GM20431 (cell line): ENCODE results near the gene LYZ.

Experiments used
- in situ Hi-C: fragments of 300-500 bp; cut with MseI, MboI; formaldehyde crosslinking; loops from one replicate; pipeline ENCODE4 v1.15.0; 2020; ENCODE audit warnings: low sequenced_read_pairs; ENCODE audit not compliant: unreplicated experiment

Gene LYZ

DNA sequence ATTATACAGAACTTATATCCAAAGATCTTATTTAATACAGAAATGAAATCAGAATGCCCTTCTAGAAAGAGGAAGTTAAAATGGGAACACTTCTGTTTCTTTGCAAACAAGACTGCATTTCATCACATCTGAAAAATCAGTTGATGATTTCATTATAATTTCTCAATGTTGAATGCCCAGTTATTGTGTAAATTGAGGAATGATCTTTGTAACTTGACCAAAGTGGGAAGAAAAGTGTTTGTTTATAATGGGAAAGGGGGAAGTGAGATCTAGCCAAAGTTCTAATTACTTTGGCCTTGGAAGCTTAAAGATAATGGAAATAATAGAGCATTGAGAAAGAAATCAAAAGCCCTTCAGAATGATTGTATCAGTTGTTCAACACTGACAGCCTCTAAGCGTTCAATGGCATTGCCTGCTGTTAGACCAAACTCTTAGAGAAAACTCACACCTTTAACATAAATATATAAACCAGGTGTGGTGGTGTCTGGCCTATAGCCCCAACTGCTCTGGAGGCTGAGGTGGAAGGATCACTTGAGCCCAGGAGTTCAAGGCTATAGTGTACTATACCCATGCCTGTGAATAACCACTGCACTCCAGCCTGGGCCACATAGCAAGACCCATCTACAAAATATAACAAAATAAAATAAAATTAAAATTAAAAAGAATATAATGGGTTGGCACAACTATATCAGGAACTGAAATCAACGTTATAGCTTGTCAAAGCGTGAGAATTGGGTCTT, 9.9 kb upstream of the LYZ start:
- in situ Hi-C loops, result no loop called here

DNA sequence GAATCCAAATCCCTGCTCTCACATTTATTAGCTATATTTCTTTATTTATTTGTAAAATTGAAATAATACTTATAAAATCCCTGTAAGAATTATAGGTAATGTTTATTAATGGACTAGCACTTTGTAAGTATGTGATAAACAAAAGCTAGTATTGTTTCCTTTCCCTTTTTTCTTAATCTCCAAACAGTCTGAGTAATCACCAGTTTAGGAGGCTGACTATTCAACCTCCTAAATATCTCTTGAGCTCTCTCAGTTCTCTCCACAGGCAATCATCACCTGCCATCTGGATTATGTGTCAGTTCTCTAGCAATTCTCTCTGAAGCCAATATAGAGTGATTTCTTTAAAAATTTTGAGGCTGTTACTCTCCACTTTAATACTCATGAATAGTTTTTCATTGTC, 9.2 kb upstream of the LYZ start:
- in situ Hi-C loops, result no loop called here

DNA sequence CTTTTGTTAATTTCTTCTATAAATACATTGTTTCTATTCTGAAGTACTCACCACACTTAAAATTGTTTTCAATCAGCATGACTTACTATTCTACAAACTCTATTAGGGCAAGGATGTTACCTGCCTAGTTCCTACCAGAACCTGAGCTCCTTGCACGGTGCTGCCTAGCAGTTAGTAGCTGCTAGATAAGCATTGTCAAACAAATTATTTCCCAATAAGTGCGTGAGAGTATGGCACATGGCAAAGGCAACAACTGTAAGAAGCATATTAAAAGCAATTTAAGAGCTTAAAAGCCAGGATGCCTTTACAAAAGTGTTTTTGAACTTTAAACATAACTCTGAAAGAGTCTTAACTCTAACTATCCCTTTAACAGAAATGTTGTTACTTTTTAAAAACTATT, 8.2 kb upstream of the LYZ start:
- in situ Hi-C loops, result loop anchor here (10.0 kb wide), 1 partner anchor 305 kb away; no protein-coding TSS in a partner anchor

GRCh38 chr12:69341328-69341727, 6.9 kb upstream of the LYZ start:
- in situ Hi-C loops, result loop anchor here (10.0 kb wide), 1 partner anchor 303 kb away; no protein-coding TSS in a partner anchor

GRCh38 chr12:69342421-69342820, 5.8 kb upstream of the LYZ start:
- in situ Hi-C loops, result loop anchor here (10.0 kb wide), 1 partner anchor 302 kb away; no protein-coding TSS in a partner anchor

DNA sequence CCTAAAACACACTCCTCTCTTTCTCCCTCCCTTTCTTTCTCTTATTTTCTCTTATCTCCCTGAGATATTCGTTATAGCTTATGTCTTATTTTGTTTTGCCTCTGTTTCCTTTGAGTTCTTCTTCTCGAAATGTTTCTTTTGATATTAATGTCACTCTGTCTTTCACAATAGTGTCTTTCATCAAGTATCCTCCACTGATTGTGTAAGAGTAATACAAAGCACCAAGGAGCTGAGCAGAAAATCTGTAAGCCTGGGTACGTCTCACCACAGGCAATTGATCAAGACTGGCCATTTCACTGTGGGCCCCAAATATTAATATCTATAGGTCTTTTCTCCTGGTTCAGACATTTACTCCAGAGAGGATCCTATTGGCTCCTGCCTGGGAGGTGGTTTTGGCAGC, 4.8 kb upstream of the LYZ start:
- in situ Hi-C loops, result loop anchor here (10.0 kb wide), 1 partner anchor 301 kb away; no protein-coding TSS in a partner anchor

- in situ Hi-C loops, result loop anchor here (10.0 kb wide), 1 partner anchor 301 kb away; no protein-coding TSS in a partner anchor
These were observed 4.1 kb upstream of the LYZ start for GRCh38 chr12:69343885-69344612.

GRCh38 chr12:69345077-69345476, 3.1 kb upstream of the LYZ start:
- in situ Hi-C loops, result loop anchor here (10.0 kb wide), 1 partner anchor 300 kb away; no protein-coding TSS in a partner anchor

GRCh38 chr12:69345742-69346141, 2.4 kb upstream of the LYZ start:
- in situ Hi-C loops, result loop anchor here (10.0 kb wide), 1 partner anchor 299 kb away; no protein-coding TSS in a partner anchor

- in situ Hi-C loops, result no loop called here
These were observed 1.9 kb downstream of the LYZ start for GRCh38 chr12:69350002-69350626.

- in situ Hi-C loops, result no loop called here
These were observed 2.6 kb downstream of the LYZ start for GRCh38 chr12:69350777-69351176.

- in situ Hi-C loops, result no loop called here
These were observed 3.5 kb downstream of the LYZ start for GRCh38 chr12:69351462-69352236.

GRCh38 chr12:69352904-69353303, 4.7 kb downstream of the LYZ start:
- in situ Hi-C loops, result no loop called here

- in situ Hi-C loops, result no loop called here
These were observed 6.0 kb downstream of the LYZ start for GRCh38 chr12:69354172-69354555.

- in situ Hi-C loops, result no loop called here
These were observed 6.5 kb downstream of the LYZ start for GRCh38 chr12:69354556-69355187.

DNA sequence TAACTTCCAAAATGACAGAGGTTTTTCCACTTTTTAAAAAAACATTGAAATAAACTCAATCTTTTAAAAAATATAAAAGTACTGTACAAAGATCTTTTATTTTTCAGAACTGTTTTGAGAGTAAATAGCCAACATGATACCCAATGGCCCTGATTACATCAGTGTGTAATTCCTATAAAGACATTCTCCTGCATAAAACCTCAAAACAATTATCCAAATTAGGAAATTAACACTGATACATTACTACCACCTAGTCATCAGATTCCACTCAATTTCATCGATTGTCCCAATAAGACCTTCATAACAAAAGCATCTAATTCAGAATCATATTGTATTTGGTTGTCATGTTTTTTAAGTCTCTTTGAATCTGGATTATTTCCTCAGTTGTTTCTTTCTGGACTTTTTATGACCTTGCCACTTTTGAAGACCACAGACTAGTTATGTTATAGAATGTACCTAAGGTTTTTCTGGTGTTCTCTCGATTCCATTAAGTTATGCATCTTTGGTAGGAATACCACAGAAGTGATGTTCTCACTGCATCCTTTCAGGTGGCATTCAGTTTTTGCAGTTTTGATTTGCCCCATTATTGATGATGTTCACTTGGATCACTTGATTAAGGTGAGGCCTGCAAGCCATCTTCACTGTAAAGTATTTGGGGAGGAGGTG, 7.3 kb downstream of the LYZ start:
- in situ Hi-C loops, result no loop called here

GRCh38 chr12:69359531-69360347, 11.6 kb downstream of the LYZ start, which contains the start of gene YEATS4:
Gene YEATS4 (plus strand): TSS chr12:69359743. CDS start chr12:69359973, 230 bp downstream.
- in situ Hi-C loops, result no loop called here

DNA sequence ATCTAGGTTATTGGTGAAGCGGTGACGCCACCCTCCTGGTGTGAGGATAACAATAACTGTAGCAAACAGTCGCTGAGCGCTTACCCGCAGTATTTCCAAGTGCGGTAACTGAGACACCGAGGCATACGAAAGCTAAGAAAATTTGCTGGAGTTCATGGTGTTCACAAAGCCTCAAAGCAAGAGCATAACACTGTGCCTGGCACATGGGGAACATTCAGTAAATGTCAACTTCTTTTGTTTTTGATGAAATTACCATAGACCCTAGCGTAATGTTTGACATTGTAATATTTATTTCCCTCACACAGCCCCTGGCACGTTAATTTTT, 12.1 kb downstream of the LYZ start:
- in situ Hi-C loops, result no loop called here
